Measurements from ENCODE around the gene ZNF75A. TPM values are rescaled to one million over a fixed set of nuclear protein-coding genes. Genes with fewer than 3 reads are reported as not detected.
"Not testable (repeated sequence)": the region's sequence is repeated elsewhere in the genome, so short reads cannot be mapped to it uniquely, and the experiment has no call there.

Gene ZNF75A
- 21.1 TPM for total RNA-seq
- long read RNA-seq, partial matches to known transcripts = 7 of 42 reads
- long read RNA-seq, other reads (novel, unspliced or antisense) = 26 of 42 reads

DNA sequence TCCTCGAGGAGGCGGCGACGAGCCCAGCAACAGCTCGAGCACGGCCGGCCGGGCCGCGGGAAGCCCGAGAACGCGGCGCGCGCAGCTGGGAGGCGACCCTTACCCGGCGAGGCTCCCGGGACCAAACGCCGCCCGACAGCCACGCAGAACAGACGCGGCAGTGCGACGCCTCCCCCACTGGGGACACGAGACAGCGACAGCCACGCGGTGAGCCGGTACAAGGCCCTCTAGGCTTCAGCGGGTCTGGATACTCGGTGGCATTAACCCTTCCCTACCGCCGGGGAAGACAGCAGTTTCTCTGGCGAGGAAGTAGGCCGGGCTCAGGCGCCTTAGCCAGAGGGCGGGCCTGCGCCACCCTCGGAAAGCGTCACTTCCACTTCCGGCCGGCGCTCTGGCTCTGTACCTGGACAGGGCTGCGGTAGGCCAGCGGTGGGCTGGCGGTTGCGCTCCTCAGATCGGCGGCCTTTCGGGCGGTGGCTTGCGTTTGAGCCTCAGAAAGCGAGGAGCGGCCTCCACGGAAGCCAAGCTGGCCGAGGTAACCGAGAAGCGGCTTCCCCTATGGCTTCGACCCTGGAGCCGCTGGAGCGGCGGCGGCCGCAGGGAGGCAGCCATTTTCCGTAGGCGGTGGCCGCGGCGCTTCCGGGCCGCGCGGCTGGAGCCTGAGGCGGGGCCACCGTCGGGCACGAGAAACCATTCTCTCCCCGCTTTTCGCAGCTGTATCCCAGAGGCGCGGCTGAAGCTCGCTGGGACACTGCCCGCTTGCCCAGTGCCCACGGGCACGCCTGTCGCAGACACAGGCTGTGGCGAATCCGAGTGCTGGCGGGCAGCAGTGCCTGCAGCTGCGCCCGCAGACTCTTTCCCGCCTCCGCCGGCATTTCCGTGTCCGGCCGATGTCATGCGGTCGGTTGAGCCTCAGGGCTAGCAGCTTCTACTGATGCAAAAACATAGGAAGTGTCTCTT lies at the start of gene ZNF75A, which contains the start of gene TIGD7:
ZNF75A (plus strand) TSS at position 389 of the 960 bp plus-strand sequence. CDS start 2,932 bp downstream, outside the sequence.
TIGD7 (minus strand) TSS at position 322 of the 960 bp plus-strand sequence. CDS start 4,816 bp downstream, outside the sequence.
- peak; percentile 99 for ATAC-seq
- peak; percentile 93 for DNase-seq
- intact Hi-C loops (cut with micrococcal nuclease) = no loop called here

DNA sequence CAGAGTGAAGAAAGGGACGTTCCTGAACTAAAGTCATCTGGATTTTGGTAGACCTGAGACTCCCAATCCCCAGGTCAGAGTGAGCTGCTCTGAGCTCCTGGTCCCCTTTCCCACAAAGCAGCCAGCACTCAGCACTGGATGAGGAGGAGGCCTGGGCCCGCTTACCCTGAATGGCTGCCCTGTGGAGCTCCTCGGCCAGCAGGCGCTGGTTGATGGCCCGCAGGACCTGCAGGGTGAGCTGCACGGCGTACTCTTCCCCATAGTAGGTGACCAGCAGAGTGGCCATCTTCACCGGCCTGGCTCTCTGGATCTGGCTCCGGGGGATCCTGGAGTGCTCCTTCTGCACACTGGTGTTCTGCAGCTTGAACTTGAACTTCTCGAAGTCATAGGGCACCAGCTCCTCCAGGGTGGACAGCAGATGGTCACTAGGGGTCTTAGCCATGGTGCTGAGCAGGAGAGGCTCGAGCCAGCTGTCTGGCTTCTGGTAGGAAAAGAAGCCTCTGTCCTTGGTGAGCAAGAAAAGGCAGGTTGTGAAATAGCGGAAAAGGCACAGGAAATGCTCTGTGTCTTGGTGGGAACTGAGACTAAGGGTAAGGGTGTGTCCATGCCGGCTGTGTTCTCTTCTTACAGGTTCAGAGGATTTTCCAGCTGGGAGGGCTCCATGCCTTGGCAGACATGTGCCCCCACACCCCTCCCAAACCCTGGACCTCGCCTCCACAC lies 49.0 kb upstream of the ZNF75A start, which contains the start of gene MEFV:
MEFV (minus strand) TSS at position 488 of the 720 bp plus-strand sequence; CDS start at position 442, 46 bp downstream.
- no peak for DNase-seq
- peak; percentile 63 for ATAC-seq
- intact Hi-C loops (cut with micrococcal nuclease) = no loop called here

DNA sequence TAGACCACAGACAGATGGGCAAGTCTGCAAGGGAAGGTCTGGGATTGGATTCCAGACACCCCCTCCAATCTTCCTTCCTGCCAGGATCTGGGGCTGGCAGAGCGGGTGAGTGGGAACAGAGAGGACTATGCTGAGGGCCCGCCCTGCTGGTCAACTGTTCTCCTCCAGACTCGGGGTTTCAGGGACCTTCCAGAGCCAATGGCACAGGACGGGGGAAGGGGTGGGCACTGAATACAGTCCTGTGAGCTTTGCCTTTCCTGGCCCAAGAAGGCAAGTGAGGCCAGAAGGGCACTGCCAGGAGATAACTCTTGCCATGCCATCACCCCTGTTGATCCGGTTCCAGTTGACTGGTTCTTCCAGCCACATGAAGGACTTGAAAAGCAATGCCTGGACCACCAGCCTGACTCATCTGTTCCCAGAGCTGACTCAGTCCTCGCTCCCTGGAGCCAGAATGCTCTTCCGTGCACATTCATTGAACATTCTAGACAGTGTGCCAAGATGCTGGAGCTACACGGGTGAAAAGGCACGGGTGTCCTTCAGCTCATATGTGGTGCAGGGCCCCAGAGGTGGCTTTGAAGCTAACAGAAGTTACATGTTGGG lies 48.3 kb upstream of the ZNF75A start:
- no peak for ATAC-seq
- DNase-seq = no peak
- intact Hi-C loops (cut with micrococcal nuclease) = no loop called here

DNA sequence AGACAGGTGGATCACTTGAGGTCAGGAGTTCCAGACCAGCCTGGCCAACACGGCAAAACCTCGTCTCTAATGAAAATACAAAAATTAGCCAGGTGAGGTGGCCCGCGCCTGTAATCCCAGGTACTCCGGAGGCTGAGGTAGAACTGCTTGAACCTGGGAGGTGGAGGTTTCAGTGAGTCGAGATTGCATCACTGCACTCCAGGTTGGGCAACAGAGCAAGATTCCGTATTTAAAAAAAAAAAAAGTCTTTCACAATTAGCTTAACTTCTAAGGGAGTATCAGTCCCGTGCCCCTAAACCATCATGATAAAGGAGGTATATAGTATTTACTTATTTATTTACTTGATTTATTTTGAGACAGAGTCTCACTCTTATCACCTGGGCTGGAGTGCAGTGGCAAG lies 45.5 kb upstream of the ZNF75A start:
- no peak for ATAC-seq
- intact Hi-C loops (cut with micrococcal nuclease) = no loop called here
- no peak for DNase-seq

DNA sequence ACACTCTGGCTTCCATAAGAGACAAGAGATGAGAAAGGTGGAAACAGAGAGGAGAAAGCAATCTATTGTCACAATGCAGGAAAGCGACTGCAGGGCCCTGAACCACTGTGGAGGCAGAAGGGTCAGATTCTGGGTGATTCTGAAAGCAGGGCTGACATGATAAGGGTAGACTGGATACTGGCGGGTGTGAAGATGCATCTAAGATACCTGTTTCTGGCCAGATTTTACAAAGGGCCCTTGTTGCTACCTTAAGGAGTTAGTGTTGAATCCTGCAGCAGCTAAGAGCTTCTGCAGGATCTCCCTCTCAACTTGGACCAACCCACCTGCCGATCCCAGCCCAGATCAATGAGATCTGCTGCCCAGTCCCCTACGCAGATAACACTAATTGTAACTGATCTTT lies 42.8 kb upstream of the ZNF75A start:
- no peak for ATAC-seq
- no peak for DNase-seq
- intact Hi-C loops (cut with micrococcal nuclease) = no loop called here

DNA sequence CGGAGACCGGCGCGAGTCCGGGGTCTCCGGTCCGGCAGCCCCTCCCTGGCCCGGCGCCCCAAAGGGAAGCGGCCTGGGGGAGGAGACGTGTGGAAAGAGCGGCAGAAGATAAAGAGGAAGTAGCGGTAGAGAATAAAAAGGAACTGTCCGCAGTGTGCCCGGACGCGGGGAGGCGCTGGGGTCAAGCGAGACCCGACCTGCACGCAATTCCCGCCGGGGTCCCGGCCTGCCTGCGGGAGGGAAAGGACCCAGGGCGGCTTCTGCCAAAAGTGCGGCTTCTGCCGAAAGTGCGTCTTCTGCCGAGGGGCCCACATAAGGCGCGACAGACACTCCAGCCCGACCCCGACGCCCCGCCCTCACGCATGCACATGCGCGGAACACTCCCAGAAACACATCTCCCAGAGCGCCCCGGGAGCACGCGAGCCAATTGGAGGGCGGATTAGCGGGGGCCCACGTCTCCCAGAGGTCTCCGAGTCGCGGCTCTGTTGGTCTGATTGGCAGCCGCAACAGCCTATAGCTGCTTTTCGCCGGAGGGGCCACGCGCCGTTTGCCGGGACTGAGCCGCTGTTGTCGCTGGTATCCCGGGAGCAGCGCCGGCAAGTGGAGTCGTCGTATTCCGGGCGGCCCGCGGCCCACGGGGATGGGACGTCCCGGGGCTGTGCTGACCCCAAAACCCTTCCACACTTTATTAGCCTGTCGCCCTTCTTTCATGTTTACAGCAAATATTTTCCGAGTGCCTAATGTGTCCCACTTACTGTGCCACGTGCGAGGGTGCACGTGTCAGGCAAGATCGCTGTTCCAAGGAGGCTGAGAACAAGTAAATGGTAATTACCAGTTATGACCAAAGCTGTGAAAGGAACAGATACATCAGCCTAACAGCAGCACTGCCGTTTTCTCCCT lies 40.9 kb upstream of the ZNF75A start:
- intact Hi-C loops (cut with micrococcal nuclease) = no loop called here
- peak; percentile 97 for DNase-seq
- ATAC-seq = peak; percentile 96

DNA sequence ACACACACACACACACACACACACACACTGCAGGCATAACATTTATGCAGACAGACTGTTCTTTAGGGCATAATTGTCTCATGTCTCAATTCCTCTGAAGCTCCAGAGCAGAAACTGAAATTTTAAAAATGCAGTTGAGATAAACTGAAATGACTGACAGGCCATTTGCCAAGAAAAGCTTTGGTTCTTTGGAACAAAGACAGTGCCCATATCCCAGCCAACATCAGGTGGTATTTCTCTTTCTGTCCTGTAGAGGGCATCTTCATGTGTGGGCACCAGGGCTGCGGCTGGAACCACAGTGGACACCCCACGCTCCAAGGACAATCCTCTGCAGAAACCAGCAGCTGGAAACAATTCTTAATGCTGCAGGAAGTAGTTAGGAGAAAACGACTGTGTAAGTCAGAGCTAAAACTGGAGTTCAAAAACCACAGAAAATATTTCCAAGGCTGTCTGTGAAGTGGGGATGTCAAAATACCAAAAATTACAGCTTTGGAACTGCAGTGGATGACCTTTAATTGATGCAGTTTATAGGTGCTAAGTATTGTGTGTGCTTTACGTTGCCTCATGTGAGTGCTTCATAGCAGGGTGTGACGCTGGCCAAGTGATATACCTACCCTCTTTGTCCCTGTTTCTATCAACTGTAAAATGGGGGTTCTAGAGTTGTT lies 38.3 kb upstream of the ZNF75A start:
- intact Hi-C loops (cut with micrococcal nuclease) = no loop called here

DNA sequence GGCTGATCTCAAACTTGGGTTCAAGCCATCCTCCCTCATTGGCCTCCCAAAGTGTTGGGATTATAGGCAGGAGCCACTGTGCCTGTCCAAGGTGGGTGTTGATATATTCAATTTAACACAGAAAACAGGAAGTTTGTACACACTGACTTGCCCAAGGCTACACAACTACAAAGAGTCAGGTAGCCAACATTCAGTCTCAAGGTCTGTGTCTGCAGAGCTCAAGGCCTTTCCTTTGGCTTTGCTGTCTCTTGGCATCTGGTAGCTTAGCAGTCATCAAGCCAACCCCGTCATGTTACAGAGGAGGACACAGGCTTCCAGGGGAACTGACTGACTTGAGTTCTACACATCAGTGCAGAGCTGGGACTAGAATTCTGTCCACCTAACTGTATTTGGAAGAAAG lies 37.0 kb upstream of the ZNF75A start:
- ATAC-seq (no peak), DNase-seq (no peak)
- intact Hi-C loops (cut with micrococcal nuclease) = no loop called here

More for the DNA sequence above, 38.3 kb upstream of the ZNF75A start:
- DNase-seq (no peak), ATAC-seq (no peak)

DNA sequence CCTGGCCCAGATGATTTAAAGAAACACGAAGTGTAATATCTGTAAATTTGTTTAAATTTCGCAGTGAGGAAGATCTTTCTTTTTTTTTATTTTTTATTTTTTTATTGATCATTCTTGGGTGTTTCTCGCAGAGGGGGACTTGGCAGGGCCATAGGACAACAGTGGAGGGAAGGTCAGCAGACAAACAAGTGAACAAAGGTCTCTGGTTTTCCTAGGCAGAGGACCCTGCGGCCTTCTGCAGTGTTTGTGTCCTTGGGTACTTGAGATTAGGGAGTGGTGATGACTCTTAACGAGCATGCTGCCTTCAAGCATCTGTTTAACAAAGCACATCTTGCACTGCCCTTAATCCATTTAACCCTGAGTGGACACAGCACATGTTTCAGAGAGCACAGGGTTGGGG lies 34.6 kb upstream of the ZNF75A start:
- ATAC-seq = not testable (repeated sequence)

DNA sequence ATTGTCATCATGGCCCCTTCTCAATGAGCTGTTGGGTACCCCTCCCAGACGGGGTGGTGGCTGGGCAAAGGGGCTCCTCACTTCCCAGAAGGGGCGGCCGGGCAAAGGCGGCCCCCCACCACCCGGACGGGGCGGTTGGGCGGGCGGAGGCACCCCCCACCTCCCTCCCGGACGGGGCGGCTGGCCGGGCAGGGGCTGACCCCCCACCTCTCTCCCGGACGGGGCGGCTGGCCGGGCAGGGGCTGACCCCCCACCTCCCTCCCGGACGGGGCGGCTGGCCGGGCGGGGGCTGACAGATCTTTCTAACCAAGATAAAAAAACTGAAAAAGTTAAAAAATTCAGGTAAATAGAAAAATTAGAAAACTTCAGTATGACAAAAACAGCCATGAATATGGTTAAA lies 34.0 kb upstream of the ZNF75A start:
- ATAC-seq; DNase-seq; intact Hi-C loops (cut with micrococcal nuclease): not testable (repeated sequence)

More for the DNA sequence above, 34.6 kb upstream of the ZNF75A start:
- DNase-seq; intact Hi-C loops (cut with micrococcal nuclease): not testable (repeated sequence)

DNA sequence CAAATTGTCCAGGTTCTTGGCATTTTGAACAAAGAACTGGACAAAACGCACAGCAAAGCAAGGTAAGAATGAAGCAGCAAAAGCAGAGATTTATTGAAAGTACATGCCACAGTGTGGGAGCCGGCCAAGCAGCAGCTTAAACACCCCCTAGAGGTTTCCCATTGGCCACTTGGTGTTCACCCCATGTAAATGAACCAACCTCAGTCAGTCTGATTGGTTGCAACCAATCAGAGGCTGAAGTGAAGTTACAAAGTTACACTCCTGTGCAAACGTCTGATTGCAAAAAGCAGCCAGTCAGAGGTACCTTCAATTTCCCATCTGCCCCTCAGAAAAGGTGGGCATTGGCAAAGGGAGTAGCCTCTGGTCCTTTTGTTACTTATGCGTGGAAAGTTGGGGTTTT lies 30.8 kb upstream of the ZNF75A start:
- DNase-seq (no peak), ATAC-seq (no peak)
- intact Hi-C loops (cut with micrococcal nuclease) = no loop called here

DNA sequence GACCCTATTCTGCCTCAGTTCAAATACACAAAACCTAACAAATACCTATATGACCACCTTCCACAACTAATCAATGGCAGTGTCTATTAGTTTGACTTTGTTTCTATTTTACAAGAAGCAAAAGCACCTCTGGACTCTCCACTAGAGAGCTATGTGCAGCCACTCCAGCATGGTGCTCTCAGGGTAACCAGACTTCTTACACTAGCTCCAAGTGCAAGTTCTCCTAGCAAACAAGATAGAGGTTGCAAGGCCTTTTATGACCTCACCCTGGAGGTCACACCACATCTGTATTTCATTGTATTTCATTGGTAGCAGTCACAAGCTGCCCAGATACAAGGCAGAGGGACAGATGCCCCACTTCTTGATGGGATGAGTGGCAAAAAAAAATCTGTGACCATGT lies 30.4 kb upstream of the ZNF75A start:
- intact Hi-C loops (cut with micrococcal nuclease) = no loop called here
- no peak for ATAC-seq
- no peak for DNase-seq

DNA sequence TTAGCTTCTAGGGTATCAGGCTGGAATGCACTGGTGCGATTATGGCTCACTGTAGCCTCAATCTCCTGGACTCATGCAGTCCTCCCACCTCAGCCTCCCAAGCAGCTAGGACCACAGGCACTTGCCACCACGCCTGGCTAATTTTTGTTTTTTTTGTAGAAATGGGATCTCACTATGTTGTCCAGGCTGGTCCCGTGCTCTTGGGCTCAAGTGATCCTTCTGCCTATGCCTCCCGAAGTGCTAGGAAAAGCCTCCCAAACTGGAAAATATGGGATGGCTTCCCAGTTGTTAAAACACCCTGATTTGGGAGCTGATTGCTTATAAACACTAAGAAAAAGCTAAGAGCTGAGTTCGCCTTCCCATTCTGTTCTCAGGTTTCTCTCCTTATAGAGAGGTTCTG lies 28.6 kb upstream of the ZNF75A start:
- intact Hi-C loops (cut with micrococcal nuclease) = no loop called here
- ATAC-seq = no peak
- DNase-seq = no peak

DNA sequence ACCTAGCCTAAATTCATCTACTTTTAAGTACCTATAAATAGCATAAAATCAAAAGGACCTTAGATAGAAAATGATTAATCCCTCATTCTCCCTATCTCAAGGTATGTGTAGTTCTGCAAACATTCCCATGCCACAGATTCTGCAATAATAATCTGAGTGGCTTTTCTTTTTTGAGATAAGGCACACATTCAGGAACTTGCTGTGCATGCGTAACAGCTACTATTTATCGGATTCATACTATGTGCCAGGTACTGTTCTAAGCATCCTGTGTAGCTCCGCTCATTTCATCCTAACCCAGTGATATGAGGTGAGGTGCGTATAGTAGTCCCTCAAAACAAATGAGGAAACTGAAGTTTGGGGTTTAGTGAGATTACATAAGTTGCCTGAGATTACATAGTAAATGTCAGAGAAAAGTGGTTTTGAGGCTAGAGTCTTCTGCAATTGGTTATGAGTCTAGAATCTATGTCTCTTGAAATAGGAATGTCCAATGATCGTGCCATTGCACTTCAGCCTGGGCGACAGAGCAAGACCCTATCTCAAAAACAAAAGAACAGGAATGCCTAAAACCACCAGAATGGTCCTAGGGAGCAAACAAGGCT lies 24.0 kb upstream of the ZNF75A start:
- intact Hi-C loops (cut with micrococcal nuclease) = no loop called here
- no peak for DNase-seq
- no peak for ATAC-seq

DNA sequence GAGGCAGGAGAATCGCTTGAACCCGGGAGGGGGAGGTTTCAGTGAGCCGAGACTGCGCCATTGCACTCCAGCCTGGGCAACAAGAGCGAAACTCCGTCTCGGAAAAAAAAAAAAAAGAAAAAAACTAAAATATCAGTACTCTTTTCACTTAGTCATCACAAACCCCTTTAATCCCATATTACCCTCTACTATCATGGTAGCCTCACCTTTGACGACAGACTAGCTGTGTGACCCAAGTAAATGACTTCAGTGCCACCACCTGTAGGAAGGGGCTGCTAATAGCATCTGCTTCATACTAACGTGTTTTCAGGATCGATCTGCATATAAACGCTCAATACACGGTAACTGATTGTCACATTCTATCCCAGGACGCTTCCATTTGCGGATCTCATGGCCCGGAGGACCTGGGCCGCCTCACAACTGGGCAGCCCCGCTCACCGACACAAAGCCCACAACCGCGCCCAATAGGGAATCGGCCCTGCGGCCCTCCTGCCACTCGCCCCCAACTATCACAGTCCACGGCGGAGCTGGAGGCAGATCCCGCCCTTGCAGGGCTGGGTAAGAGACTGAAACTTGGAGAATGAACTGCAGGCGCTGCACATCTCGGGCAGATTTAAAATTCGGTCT lies 23.1 kb upstream of the ZNF75A start:
- DNase-seq (no peak), ATAC-seq (peak; percentile 44)
- intact Hi-C loops (cut with micrococcal nuclease) = no loop called here

DNA sequence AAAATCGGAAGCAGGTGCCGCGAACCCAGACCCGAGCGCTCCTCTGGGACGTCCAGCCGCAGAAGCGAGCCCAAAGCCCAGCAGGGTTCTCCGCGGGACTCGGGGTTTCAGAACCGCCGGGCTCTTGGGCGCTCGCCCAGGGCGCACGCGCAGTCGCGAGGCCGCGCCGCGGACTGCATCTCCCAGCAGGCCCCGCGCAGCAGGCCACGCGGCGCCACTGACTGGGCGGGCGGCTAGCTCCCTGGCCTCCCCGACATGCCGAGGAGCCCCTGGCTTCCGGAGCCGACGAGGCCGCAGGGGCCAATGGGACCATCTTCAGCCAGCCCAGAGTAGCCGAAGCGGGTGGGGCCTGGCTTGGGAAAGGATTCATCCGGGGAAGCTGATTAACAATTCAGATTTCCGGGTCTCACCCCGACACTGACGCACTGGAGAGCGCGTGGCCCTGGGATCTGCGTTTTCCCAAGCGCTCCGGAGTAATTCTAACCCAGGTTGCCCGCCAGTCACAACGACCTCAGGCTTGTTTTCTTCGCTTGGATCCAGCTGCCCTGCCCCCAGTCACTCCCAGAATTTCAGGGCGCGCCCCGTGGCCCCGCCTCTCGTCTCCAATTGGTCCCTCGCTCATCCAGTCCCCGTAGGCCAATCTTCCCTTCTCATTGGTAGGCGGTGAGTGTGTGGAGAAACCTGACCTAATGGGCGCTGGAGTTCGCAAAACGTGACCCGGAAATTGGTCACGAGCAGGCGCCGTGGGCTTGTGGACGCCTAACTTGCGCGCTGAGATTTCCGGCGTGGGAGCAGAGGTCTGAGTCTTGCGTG lies 22.4 kb upstream of the ZNF75A start, which contains the start of gene ZNF263:
ZNF263 (plus strand) TSS at position 762 of the 813 bp plus-strand sequence. CDS start 328 bp downstream, outside the sequence.
- DNase-seq = peak; percentile 97
- peak; percentile 97 for ATAC-seq
- intact Hi-C loops (cut with micrococcal nuclease) = no loop called here
